ENCODE data around the gene MKNK2. TPM values are rescaled to one million over a fixed set of nuclear protein-coding genes. Genes with fewer than 3 reads are reported as not detected.

Gene MKNK2
- total RNA-seq, 1 donor from 2014 or later: 154 TPM

DNA sequence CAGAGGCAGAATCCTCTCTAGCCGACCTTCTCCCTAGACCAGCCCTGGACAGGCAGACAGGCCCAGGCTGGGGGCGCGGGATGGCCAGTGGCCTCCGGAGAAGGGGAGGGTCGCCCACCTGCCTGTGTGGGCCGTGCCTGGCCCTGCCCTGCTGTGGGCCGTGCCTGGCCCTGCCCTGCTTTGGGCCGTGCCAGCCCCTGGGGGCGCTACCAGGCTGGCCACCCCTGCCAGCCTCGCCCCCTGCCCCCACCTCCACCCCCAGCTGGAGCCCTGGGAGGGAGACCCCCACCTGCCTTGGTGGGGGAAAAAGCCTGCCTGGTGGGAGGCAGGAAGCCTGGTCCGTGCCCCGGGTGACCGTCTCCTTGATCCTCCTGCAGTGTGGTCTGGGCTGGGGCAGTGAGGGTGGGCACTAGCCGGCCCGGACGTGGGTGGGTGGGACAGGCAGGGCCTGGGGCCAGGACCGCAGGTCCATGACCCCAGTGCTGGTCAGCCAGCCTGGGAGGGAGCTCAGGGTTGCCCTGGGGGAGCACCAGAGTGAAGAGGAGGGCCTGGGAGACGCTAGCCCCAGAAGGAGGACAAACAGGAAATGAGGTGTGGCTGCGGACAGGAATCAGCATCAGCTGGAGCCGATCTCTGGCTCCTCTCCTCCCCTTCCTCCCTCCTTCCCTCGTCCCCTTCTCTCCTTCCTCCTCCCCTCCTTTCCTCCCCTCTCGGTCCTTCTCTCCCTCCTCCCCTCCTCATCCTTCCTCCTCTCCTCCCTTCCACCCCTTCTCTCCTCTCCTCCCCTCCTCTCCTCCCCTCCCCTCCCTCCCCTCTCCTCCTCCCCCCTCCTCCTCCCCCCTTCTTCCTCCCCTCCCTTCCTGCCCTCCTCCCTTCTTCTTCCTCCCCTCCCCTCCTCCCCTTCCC lies 5.1 kb upstream of the MKNK2 start:
- peak overlapping the region; percentile 7 for H3K4me3 ChIP-seq (ENCODE audit: low read depth, low read length)
- TF ChIP-seq, protein P1, sequence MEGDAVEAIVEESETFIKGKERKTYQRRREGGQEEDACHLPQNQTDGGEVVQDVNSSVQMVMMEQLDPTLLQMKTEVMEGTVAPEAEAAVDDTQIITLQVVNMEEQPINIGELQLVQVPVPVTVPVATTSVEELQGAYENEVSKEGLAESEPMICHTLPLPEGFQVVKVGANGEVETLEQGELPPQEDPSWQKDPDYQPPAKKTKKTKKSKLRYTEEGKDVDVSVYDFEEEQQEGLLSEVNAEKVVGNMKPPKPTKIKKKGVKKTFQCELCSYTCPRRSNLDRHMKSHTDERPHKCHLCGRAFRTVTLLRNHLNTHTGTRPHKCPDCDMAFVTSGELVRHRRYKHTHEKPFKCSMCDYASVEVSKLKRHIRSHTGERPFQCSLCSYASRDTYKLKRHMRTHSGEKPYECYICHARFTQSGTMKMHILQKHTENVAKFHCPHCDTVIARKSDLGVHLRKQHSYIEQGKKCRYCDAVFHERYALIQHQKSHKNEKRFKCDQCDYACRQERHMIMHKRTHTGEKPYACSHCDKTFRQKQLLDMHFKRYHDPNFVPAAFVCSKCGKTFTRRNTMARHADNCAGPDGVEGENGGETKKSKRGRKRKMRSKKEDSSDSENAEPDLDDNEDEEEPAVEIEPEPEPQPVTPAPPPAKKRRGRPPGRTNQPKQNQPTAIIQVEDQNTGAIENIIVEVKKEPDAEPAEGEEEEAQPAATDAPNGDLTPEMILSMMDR (conservative IDR thresholded peaks at IDR 0.05; ENCODE audit: low read depth, low read length): peak; percentile 10
- DNase-seq (ENCODE audit: low read depth): no peak

DNA sequence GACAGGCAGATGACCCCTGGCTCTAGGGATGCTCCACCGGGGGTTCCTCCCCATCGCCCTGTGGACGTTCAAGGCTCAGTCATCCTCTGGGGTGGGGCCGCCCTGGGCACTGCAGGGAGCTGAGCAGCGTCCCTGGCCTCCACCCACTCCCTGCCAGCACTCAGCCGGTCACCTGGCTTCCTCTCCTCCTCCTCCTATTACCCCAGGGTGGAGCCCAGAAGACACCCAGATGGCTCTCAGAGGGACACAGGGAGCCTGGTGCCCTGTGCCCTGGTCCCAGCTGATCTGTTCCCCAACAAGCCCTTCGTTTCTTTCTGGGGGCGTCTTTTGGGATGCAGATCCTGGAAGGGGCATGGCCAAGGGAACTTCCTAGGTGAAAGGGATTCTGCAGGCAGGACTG lies 3.7 kb upstream of the MKNK2 start:
- TF ChIP-seq, protein P1 (conservative IDR thresholded peaks at IDR 0.05; ENCODE audit: low read depth, low read length): no peak
- DNase-seq (ENCODE audit: low read depth): no peak
- no peak overlapping the region for H3K4me3 ChIP-seq (ENCODE audit: low read depth, low read length)

- no peak for DNase-seq (ENCODE audit: low read depth)
- TF ChIP-seq, protein P1 (conservative IDR thresholded peaks at IDR 0.05; ENCODE audit: low read depth, low read length): no peak
These were observed 2.8 kb upstream of the MKNK2 start for GRCh38 chr19:2053601-2054389.

DNA sequence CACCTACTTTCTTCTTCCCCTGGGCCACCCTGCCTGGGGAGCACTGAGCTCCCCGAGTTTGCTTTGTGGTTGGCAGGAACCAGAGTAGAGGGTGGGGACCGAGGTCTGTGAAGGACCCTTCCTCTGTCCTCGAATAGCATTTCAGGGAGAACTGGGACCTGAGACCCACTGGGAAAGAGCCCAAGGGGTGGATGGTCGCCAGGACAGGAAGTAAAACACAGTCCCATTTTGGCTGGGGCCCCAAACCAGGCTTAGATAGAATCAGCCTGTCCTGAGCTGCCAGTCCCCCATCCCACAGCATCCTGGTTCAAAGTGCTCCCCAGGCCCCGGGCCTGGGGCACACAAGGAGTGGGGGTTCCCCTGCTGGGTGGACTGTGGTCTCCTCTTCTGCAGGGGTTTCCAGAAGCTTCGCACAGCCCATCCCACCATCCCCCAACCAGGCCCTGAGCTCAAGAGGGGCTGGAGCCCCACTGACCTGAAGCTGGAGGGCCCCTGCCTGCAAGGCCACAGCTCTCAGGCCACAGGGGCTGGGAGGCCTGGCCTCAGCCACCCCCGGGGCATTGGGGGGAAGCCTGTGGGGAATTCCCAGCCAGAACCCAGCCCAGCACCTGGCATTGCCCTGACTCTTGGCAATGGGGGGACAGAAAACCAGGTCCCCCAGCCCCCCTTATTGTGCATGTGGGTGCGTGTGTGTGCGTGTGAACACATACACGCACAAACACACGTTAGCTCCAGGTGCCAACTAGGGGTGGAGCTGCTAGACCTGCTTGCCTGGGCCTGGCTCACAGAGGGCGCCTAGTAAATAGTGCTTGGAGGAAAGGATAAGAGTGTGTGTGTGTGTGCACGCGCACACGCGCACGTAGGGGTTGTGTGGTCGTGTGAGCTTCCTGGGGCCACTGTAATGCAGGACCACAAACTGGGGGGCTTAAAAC lies 995 bp upstream of the MKNK2 start:
- DNase-seq (ENCODE audit: low read depth): no peak
- TF ChIP-seq, protein P1 (conservative IDR thresholded peaks at IDR 0.05; ENCODE audit: low read depth, low read length): no peak
- peak overlapping the region; percentile 48 for H3K4me3 ChIP-seq (ENCODE audit: low read depth, low read length)

More at GRCh38 chr19:2053601-2054389, 2.8 kb upstream of the MKNK2 start:
- no peak overlapping the region for H3K4me3 ChIP-seq (ENCODE audit: low read depth, low read length)

DNA sequence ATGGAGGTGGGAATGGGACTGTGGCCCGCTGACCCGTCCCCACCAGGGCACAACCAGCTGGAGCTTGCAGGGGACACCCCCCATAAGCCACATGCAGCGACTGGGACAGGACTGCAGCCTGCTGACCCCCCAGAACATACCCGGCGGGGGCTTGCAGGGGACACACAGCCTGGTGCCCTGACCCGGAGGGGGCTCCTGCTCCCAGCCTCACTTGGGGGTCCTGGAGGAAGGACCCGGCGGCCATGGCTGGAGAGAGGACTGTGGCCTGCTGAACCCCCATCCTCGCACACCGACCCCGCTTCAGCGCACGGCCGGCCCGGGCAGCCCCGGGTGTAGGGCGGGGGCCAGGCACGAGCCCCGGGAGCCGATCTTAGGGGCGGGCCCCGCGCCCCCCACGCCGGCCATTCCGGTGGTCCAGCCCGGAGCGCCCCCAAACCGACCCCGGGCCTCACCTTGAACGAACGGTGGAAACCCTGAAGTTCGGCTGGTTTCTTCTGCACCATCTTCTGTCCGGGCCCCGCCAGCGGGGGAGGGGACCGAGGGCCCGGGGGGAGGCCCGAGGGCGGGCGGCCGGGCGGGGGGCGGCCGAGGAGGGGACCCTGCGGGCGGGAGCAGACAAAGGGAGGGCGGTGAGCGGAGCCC lies 574 bp downstream of the MKNK2 start:
- no peak for DNase-seq (ENCODE audit: low read depth)
- TF ChIP-seq, protein P1 (conservative IDR thresholded peaks at IDR 0.05; ENCODE audit: low read depth, low read length): no peak
- peak overlapping the region; percentile 94 for H3K4me3 ChIP-seq (ENCODE audit: low read depth, low read length)
